RWPE1 (cell line): ENCODE data around the gene MYOZ3.

Source experiments
- CTCF ChIA-PET: fragments of 350-600 bp; sonication (Branson Sonifier 250); formaldehyde crosslinking; extraction: SDS; loops from one replicate; lab custom pipeline; 2021; lab: Yijun Ruan, JAX
- POLR2A ChIA-PET: fragments of 400-600 bp; formaldehyde crosslinking; extraction: SDS; loops from one replicate; lab custom pipeline; 2020; ENCODE audit warnings: antibody characterized with exemption; ENCODE audit not compliant: low non-redundant PET; lab: Yijun Ruan, JAX
- DNase-seq: peaks from one replicate; pipeline ENCODE4 v3.0.0; 2012; ENCODE audit warnings: low spot score
- H3K27ac ChIP-seq: fragments of 450-650 bp; 2 replicates; pipeline ENCODE4 v1.5.1; 2017
- TF ChIP-seq, protein P1 (sequence below): fragments of 450-650 bp; conservative IDR thresholded peaks from 2 replicates; pipeline ENCODE4 v1.5.1; 2017; ENCODE audit warnings: low read depth, mild to moderate bottlenecking

Gene MYOZ3

GRCh38 chr5:150690760-150691159, 29.7 kb downstream of the MYOZ3 start:
- ChIA-PET CTCF (interaction anchor here (0.6 to 1.4 kb wide), 3 partner anchors 9 to 541 kb away, joined by 3 to 6 read pairs (median 5); no protein-coding TSS in a partner anchor), POLR2A (no interaction called here)
- TF ChIP-seq, protein P1, sequence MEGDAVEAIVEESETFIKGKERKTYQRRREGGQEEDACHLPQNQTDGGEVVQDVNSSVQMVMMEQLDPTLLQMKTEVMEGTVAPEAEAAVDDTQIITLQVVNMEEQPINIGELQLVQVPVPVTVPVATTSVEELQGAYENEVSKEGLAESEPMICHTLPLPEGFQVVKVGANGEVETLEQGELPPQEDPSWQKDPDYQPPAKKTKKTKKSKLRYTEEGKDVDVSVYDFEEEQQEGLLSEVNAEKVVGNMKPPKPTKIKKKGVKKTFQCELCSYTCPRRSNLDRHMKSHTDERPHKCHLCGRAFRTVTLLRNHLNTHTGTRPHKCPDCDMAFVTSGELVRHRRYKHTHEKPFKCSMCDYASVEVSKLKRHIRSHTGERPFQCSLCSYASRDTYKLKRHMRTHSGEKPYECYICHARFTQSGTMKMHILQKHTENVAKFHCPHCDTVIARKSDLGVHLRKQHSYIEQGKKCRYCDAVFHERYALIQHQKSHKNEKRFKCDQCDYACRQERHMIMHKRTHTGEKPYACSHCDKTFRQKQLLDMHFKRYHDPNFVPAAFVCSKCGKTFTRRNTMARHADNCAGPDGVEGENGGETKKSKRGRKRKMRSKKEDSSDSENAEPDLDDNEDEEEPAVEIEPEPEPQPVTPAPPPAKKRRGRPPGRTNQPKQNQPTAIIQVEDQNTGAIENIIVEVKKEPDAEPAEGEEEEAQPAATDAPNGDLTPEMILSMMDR = no peak
- DNase-seq = no peak
- no peak overlapping the region for H3K27ac ChIP-seq

DNA sequence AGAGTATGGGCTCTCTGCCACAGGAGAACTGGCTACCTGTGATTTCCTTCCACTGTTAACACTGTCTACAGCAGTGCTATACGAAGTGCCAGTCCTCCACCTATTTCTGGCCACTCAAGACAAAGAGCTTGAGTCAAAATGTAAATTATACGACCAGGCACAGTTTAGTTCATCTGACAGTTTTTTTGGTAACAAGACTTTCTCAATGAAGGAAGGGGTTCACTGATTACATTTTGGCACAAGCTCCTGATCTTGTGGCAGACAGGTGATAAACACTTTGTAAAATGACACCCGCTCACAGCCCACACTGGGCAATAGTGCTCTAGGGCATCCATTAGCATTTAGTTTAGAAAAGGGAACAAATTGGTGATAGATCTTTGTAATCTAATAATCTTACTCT, 31.2 kb downstream of the MYOZ3 start:
- ChIA-PET POLR2A (no interaction called here), CTCF (interaction anchor here (1.0 kb wide), 1 partner anchor 132 kb away, joined by 3 read pairs; no protein-coding TSS in a partner anchor)
- TF ChIP-seq, protein P1 = no peak
- no peak for DNase-seq
- H3K27ac ChIP-seq = no peak overlapping the region

DNA sequence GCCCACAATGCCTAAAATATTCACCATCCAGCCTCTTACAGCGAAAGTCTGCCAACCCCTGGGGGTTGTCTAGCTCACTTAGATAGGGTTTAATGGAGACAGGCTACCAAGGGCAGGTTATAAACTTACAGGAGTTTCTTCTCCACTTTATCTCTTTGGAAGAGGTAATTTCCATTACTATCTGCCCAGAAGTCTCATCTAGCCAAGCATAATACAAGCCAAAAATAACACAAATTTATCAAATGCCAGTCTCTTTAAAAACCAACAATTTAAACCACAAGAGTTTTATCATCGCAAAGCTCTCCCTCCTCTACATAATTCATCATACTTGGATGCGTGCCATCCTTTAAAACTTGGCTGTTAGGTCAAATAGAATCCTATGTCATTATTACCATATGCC, 33.6 kb downstream of the MYOZ3 start:
- TF ChIP-seq, protein P1 = no peak
- ChIA-PET CTCF (interaction anchor here (0.5 to 0.6 kb wide), 3 partner anchors 17 to 239 kb away, joined by 3 to 4 read pairs (median 3); no protein-coding TSS in a partner anchor), POLR2A (no interaction called here)

GRCh38 chr5:150700246-150700593, 39.2 kb downstream of the MYOZ3 start:
- DNase-seq = no peak
- POLR2A ChIA-PET = interaction anchor here (0.8 to 1.5 kb wide), 2 partner anchors 59 to 90 kb away, joined by 4 to 8 read pairs; partner anchors contain the start of gene DCTN4
- H3K27ac ChIP-seq = peak overlapping the region; percentile 89
- TF ChIP-seq, protein P1 = no peak
- CTCF ChIA-PET = interaction anchor here (0.5 to 2.6 kb wide), 15 partner anchors 9 to 257 kb away, joined by 3 to 21 read pairs (median 4); partner anchors contain the start of genes IRGM and SMIM3

More for the DNA sequence above, 33.6 kb downstream of the MYOZ3 start:
- H3K27ac ChIP-seq = no peak overlapping the region
- DNase-seq = no peak

- POLR2A ChIA-PET = interaction anchor here (0.5 to 1.5 kb wide), 3 partner anchors 58 to 242 kb away, joined by 3 to 8 read pairs (median 4); partner anchors contain the start of gene DCTN4
- TF ChIP-seq, protein P1 = peak; percentile 84
- peak; percentile 89 for DNase-seq
- peak within 1 kb of the TSS; percentile 89 for H3K27ac ChIP-seq
- CTCF ChIA-PET = interaction anchor here (0.5 to 2.6 kb wide), 25 partner anchors 8 to 1342 kb away, joined by 3 to 21 read pairs (median 3); partner anchors contain the start of genes IRGM and SMIM3
Measured at GRCh38 chr5:150700594-150701377, 39.7 kb downstream of the MYOZ3 start, which contains the start of gene RBM22. TSS of gene RBM22 (minus strand) at chr5:150701062. CDS start at chr5:150700985, 77 bp downstream.

- H3K27ac ChIP-seq = no peak overlapping the region
- ChIA-PET POLR2A (interaction anchor here (0.6 kb wide), 1 partner anchor 32 kb away, joined by 5 read pairs; no protein-coding TSS in a partner anchor), CTCF (no interaction called here)
- DNase-seq = no peak
- TF ChIP-seq, protein P1 = no peak
Measured at GRCh38 chr5:150703762-150704161, 42.7 kb downstream of the MYOZ3 start.
